Prostate gland (tissue), 2 donors: Measurements from ENCODE around the gene SEPHS1. TPM values are rescaled to one million over a fixed set of nuclear protein-coding genes. Genes with fewer than 3 reads are reported as not detected.

Source experiments
- DNase-seq: peaks from one replicate; pipeline ENCODE4 v3.0.0-alpha.2; 2019; ENCODE audit warnings: low spot score
- H3K27ac ChIP-seq, 2 donors: fragments of 200-600 bp; sonication (generic); 2 replicates each; pipeline ENCODE4 v1.5.1; 2017 to 2019
- H3K27me3 ChIP-seq: fragments of 200-600 bp; sonication (generic); replicated peaks from 2 replicates; pipeline ENCODE4 v1.5.1; 2019; ENCODE audit not compliant: insufficient read depth
- H3K36me3 ChIP-seq, 2 donors: fragments of 200-600 bp; sonication (generic); 1 replicate in 1 of 2; 2 replicates in 1 of 2; pipeline versions ENCODE4 v1.5.1 to v1.8.1; 2017 to 2019
- H3K4me1 ChIP-seq: fragments of 200-600 bp; sonication (generic); replicated peaks from 2 replicates; pipeline ENCODE4 v1.5.1; 2019
- H3K4me3 ChIP-seq, 2 donors: fragments of 200-600 bp; sonication (generic); 2 replicates each; pipeline ENCODE4 v1.5.1; 2017 to 2019
- H3K9me3 ChIP-seq: fragments of 200-600 bp; sonication (generic); 2 replicates; pipeline ENCODE4 v1.5.1; 2017
- POLR2A ChIP-seq: fragments of 450-650 bp; IDR thresholded peaks from one replicate; pipeline ENCODE4 v1.6.1; 2016; ENCODE audit warnings: antibody characterized with exemption, mild to moderate bottlenecking
- POLR2AphosphoS5 ChIP-seq: sonication (generic); formaldehyde crosslinking; IDR thresholded peaks from one replicate; pipeline ENCODE4 v1.6.1; 2017; ENCODE audit warnings: antibody characterized with exemption
- WGBS: methylation state at CpG from one replicate; pipeline ENCODE4 v1.1.5; 2018; 5-methylcytosine and 5-hydroxymethylcytosine counted together
- intact Hi-C: fragments of 100-400 bp; cut with DNase I; formaldehyde crosslinking; loops from one replicate; pipeline ENCODE4 v1.14.2; 2022
- total RNA-seq, 2 donors: library from RNA; depleted of rRNA; stranded (reverse); fragments of >200 nt; gene quantifications; one replicate each; pipeline ENCODE4 v1.1.0, GENCODE V29; 2016
- TF ChIP-seq, protein P1 (sequence below), 4 experiments: fragments of 200-600 bp in 2 of 4; fragments of 450-650 bp in 2 of 4; sonication (generic) in 2 of 4; IDR thresholded peaks; 1 replicate in 3 of 4; 2 replicates in 1 of 4; pipeline ENCODE4 v1.5.1; 2016 to 2019; ENCODE audit warnings: antibody characterized with exemption in 4 of 4, mild to moderate bottlenecking in 2 of 4, moderate library complexity in 2 of 4

Gene SEPHS1
- total RNA-seq, 2 donors from 2014 or later = 41.1 to 60.9 TPM

GRCh38 chr10:13338390-13339110, 9.5 kb downstream of the SEPHS1 start:
- DNase-seq = no peak
- TF ChIP-seq, protein P1, sequence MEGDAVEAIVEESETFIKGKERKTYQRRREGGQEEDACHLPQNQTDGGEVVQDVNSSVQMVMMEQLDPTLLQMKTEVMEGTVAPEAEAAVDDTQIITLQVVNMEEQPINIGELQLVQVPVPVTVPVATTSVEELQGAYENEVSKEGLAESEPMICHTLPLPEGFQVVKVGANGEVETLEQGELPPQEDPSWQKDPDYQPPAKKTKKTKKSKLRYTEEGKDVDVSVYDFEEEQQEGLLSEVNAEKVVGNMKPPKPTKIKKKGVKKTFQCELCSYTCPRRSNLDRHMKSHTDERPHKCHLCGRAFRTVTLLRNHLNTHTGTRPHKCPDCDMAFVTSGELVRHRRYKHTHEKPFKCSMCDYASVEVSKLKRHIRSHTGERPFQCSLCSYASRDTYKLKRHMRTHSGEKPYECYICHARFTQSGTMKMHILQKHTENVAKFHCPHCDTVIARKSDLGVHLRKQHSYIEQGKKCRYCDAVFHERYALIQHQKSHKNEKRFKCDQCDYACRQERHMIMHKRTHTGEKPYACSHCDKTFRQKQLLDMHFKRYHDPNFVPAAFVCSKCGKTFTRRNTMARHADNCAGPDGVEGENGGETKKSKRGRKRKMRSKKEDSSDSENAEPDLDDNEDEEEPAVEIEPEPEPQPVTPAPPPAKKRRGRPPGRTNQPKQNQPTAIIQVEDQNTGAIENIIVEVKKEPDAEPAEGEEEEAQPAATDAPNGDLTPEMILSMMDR (IDR thresholded peaks at IDR 0.05) = no peak
- TF ChIP-seq POLR2AphosphoS5 = no peak
- TF ChIP-seq POLR2A = no peak
- intact Hi-C loops = no loop called here
- Histone ChIP-seq H3K4me3 (no peak overlapping the region), H3K27me3 (no peaks in the 10 kb centered on the region), H3K4me1 (no peaks in the 10 kb centered on the region), H3K9me3 (no peaks in the 10 kb centered on the region), H3K36me3 (no peaks in the 10 kb centered on the region), H3K27ac (no peak overlapping the region)
- 67% methylated on average over 10 of the region's 10 CpGs for WGBS

DNA sequence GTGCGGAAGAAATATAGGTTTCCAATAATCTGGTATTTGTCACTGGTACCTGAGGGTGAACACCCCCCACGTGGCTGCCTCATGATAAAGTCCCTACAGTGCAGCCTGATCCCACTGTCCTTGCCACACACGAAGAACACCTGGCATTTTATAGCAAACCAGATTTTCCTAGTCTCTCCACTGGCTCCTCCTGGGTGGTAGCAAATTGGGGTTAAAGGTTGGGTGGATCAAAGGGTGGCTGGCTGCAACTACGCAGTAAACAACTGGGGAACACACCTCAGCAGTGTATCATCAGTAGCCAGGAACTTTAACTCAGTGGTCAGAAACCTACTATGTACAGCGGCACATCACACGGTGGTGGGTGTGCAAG, 10.3 kb downstream of the SEPHS1 start:
- Histone ChIP-seq H3K4me1 (no peaks in the 10 kb centered on the region), H3K27me3 (no peaks in the 10 kb centered on the region), H3K27ac (no peak overlapping the region), H3K9me3 (no peaks in the 10 kb centered on the region), H3K36me3 (no peaks in the 10 kb centered on the region), H3K4me3 (no peak overlapping the region)
- TF ChIP-seq, protein P1 (IDR thresholded peaks at IDR 0.05) = no peak
- TF ChIP-seq POLR2AphosphoS5 = no peak
- TF ChIP-seq POLR2A = no peak
- WGBS = 78% methylated on average over 6 of the region's 6 CpGs
- intact Hi-C loops = no loop called here
- no peak for DNase-seq

GRCh38 chr10:13337128-13337826, 10.8 kb downstream of the SEPHS1 start:
- no peaks in the 10 kb centered on the region for H3K4me1 ChIP-seq
- H3K27ac ChIP-seq = no peak overlapping the region
- H3K27me3 ChIP-seq = no peaks in the 10 kb centered on the region
- no peaks in the 10 kb centered on the region for H3K9me3 ChIP-seq
- WGBS = 96% methylated on average over 4 of the region's 4 CpGs
- H3K36me3 ChIP-seq = no peaks in the 10 kb centered on the region
- intact Hi-C loops = no loop called here
- no peak overlapping the region for H3K4me3 ChIP-seq
- TF ChIP-seq POLR2AphosphoS5 = no peak
- TF ChIP-seq, protein P1 (IDR thresholded peaks at IDR 0.05) = no peak
- TF ChIP-seq POLR2A = no peak
- no peak for DNase-seq

- no peak for DNase-seq
- WGBS = 88% methylated on average over 9 of the region's 9 CpGs
- TF ChIP-seq, protein P1 (IDR thresholded peaks at IDR 0.05) = no peak
- TF ChIP-seq POLR2AphosphoS5 = no peak
- TF ChIP-seq POLR2A = no peak
- H3K27ac ChIP-seq = no peak overlapping the region
- H3K4me1 ChIP-seq = no peaks in the 10 kb centered on the region
- H3K36me3 ChIP-seq = no peaks in the 10 kb centered on the region
- H3K9me3 ChIP-seq = no peaks in the 10 kb centered on the region
- H3K4me3 ChIP-seq = no peak overlapping the region
- no peaks in the 10 kb centered on the region for H3K27me3 ChIP-seq
- intact Hi-C loops = no loop called here
These were observed 12.2 kb downstream of the SEPHS1 start for GRCh38 chr10:13335881-13336280.

- DNase-seq = no peak
- TF ChIP-seq, protein P1 (IDR thresholded peaks at IDR 0.05) = no peak
- TF ChIP-seq POLR2A (no peak), POLR2AphosphoS5 (no peak)
- no peak overlapping the region for H3K27ac ChIP-seq
- no peaks in the 10 kb centered on the region for H3K27me3 ChIP-seq
- H3K36me3 ChIP-seq = no peaks in the 10 kb centered on the region
- H3K4me1 ChIP-seq = no peaks in the 10 kb centered on the region
- no peak overlapping the region for H3K4me3 ChIP-seq
- intact Hi-C loops = no loop called here
- H3K9me3 ChIP-seq = no peaks in the 10 kb centered on the region
- WGBS = 95% methylated on average over 2 of the region's 2 CpGs
These were observed 13.5 kb downstream of the SEPHS1 start for GRCh38 chr10:13334556-13334955.
